ENCODE data around the gene TMCO1.
"Not testable (repeated sequence)": the region's sequence is repeated elsewhere in the genome, so short reads cannot be mapped to it uniquely, and the experiment has no call there.

TMCO1 gene

GRCh38 chr1:165698761-165699052 is 70.0 kb downstream of the TMCO1 start:
- peak overlapping the region; percentile 61 for H3K4me3 ChIP-seq (ENCODE audit: low read depth, low read length)
- no peaks in the 10 kb centered on the region for H3K27me3 ChIP-seq (ENCODE audit: control insufficient read depth, insufficient read depth, low read length)
- H3K36me3 ChIP-seq (ENCODE audit: control insufficient read depth, insufficient read depth, low read length): no peaks in the 10 kb centered on the region
- no peaks in the 10 kb centered on the region for H3K9me3 ChIP-seq (ENCODE audit: control insufficient read depth, insufficient read depth, low read length)
- no peaks in the 10 kb centered on the region for H3K4me1 ChIP-seq (ENCODE audit: control insufficient read depth, insufficient read depth, low read length)
- H3K9ac ChIP-seq (ENCODE audit: low read depth, low read length): peak overlapping the region; percentile 89

GRCh38 chr1:165697881-165698760 is 70.5 kb downstream of the TMCO1 start, which contains the start of gene ALDH9A1:
TSS of gene ALDH9A1 (minus strand) at chr1:165698562. CDS start at chr1:165698558, 4 bp downstream.
- H3K4me1 ChIP-seq (ENCODE audit: control insufficient read depth, insufficient read depth, low read length): no peaks in the 10 kb centered on the region
- peak within 1 kb of the TSS; percentile 97 for H3K4me3 ChIP-seq (ENCODE audit: low read depth, low read length)
- H3K9me3 ChIP-seq (ENCODE audit: control insufficient read depth, insufficient read depth, low read length): no peaks in the 10 kb centered on the region
- H3K27me3 ChIP-seq (ENCODE audit: control insufficient read depth, insufficient read depth, low read length): no peaks in the 10 kb centered on the region
- H3K36me3 ChIP-seq (ENCODE audit: control insufficient read depth, insufficient read depth, low read length): no peaks in the 10 kb centered on the region
- H3K9ac ChIP-seq (ENCODE audit: low read depth, low read length): peak within 1 kb of the TSS; percentile 92

GRCh38 chr1:165697491-165697880 is 71.2 kb downstream of the TMCO1 start:
- H3K4me3 ChIP-seq (ENCODE audit: low read depth, low read length): peak overlapping the region; percentile 97
- no peaks in the 10 kb centered on the region for H3K4me1 ChIP-seq (ENCODE audit: control insufficient read depth, insufficient read depth, low read length)
- H3K36me3 ChIP-seq (ENCODE audit: control insufficient read depth, insufficient read depth, low read length): no peaks in the 10 kb centered on the region
- no peak overlapping the region for H3K9ac ChIP-seq (ENCODE audit: low read depth, low read length)
- H3K9me3 ChIP-seq (ENCODE audit: control insufficient read depth, insufficient read depth, low read length): no peaks in the 10 kb centered on the region
- H3K27me3 ChIP-seq (ENCODE audit: control insufficient read depth, insufficient read depth, low read length): no peaks in the 10 kb centered on the region

- H3K4me1 ChIP-seq (ENCODE audit: control insufficient read depth, insufficient read depth, low read length): no peaks in the 10 kb centered on the region
- H3K9ac ChIP-seq (ENCODE audit: low read depth, low read length): no peak overlapping the region
- no peaks in the 10 kb centered on the region for H3K9me3 ChIP-seq (ENCODE audit: control insufficient read depth, insufficient read depth, low read length)
- no peaks in the 10 kb centered on the region for H3K36me3 ChIP-seq (ENCODE audit: control insufficient read depth, insufficient read depth, low read length)
- no peaks in the 10 kb centered on the region for H3K27me3 ChIP-seq (ENCODE audit: control insufficient read depth, insufficient read depth, low read length)
- no peak overlapping the region for H3K4me3 ChIP-seq (ENCODE audit: low read depth, low read length)
These were observed 72.0 kb downstream of the TMCO1 start for GRCh38 chr1:165696625-165697100.

GRCh38 chr1:165695031-165695430 is 73.6 kb downstream of the TMCO1 start:
- H3K4me1 ChIP-seq (ENCODE audit: control insufficient read depth, insufficient read depth, low read length): no peaks in the 10 kb centered on the region
- no peak overlapping the region for H3K9ac ChIP-seq (ENCODE audit: low read depth, low read length)
- H3K27me3 ChIP-seq (ENCODE audit: control insufficient read depth, insufficient read depth, low read length): no peaks in the 10 kb centered on the region
- H3K4me3 ChIP-seq (ENCODE audit: low read depth, low read length): no peak overlapping the region
- H3K36me3 ChIP-seq (ENCODE audit: control insufficient read depth, insufficient read depth, low read length): peaks cover 4% of the 10 kb centered on the region
- H3K9me3 ChIP-seq (ENCODE audit: control insufficient read depth, insufficient read depth, low read length): no peaks in the 10 kb centered on the region

GRCh38 chr1:165688046-165688445 is 80.6 kb downstream of the TMCO1 start:
- Histone ChIP-seq H3K36me3 (ENCODE audit: control insufficient read depth, insufficient read depth, low read length) (peaks cover 5% of the 10 kb centered on the region), H3K9me3 (ENCODE audit: control insufficient read depth, insufficient read depth, low read length) (no peaks in the 10 kb centered on the region), H3K27me3 (ENCODE audit: control insufficient read depth, insufficient read depth, low read length) (no peaks in the 10 kb centered on the region)

GRCh38 chr1:165686971-165687433 is 81.7 kb downstream of the TMCO1 start:
- Histone ChIP-seq H3K36me3 (ENCODE audit: control insufficient read depth, insufficient read depth, low read length) (peaks cover 5% of the 10 kb centered on the region), H3K9me3 (ENCODE audit: control insufficient read depth, insufficient read depth, low read length) (no peaks in the 10 kb centered on the region), H3K27me3 (ENCODE audit: control insufficient read depth, insufficient read depth, low read length) (no peaks in the 10 kb centered on the region), H3K4me3 (ENCODE audit: low read depth, low read length) (no peak overlapping the region), H3K9ac (ENCODE audit: low read depth, low read length) (no peak overlapping the region), H3K4me1 (ENCODE audit: control insufficient read depth, insufficient read depth, low read length) (no peaks in the 10 kb centered on the region)

More at GRCh38 chr1:165688046-165688445, 80.6 kb downstream of the TMCO1 start:
- no peaks in the 10 kb centered on the region for H3K4me1 ChIP-seq (ENCODE audit: control insufficient read depth, insufficient read depth, low read length)
- H3K4me3 ChIP-seq (ENCODE audit: low read depth, low read length): no peak overlapping the region
- no peak overlapping the region for H3K9ac ChIP-seq (ENCODE audit: low read depth, low read length)

- H3K9ac ChIP-seq (ENCODE audit: low read depth, low read length): no peak overlapping the region
- H3K27me3 ChIP-seq (ENCODE audit: control insufficient read depth, insufficient read depth, low read length): no peaks in the 10 kb centered on the region
- H3K36me3 ChIP-seq (ENCODE audit: control insufficient read depth, insufficient read depth, low read length): peaks cover 5% of the 10 kb centered on the region
- H3K9me3 ChIP-seq (ENCODE audit: control insufficient read depth, insufficient read depth, low read length): no peaks in the 10 kb centered on the region
- H3K4me3 ChIP-seq (ENCODE audit: low read depth, low read length): no peak overlapping the region
- no peaks in the 10 kb centered on the region for H3K4me1 ChIP-seq (ENCODE audit: control insufficient read depth, insufficient read depth, low read length)
These were observed 82.3 kb downstream of the TMCO1 start for GRCh38 chr1:165686121-165686970.

GRCh38 chr1:165683848-165684485 is 84.7 kb downstream of the TMCO1 start:
- Histone ChIP-seq H3K27me3 (ENCODE audit: control insufficient read depth, insufficient read depth, low read length) (no peaks in the 10 kb centered on the region), H3K9ac (ENCODE audit: low read depth, low read length) (no peak overlapping the region), H3K36me3 (ENCODE audit: control insufficient read depth, insufficient read depth, low read length) (no peaks in the 10 kb centered on the region), H3K9me3 (ENCODE audit: control insufficient read depth, insufficient read depth, low read length) (no peaks in the 10 kb centered on the region), H3K4me1 (ENCODE audit: control insufficient read depth, insufficient read depth, low read length) (no peaks in the 10 kb centered on the region), H3K4me3 (ENCODE audit: low read depth, low read length) (no peak overlapping the region)

- not testable (repeated sequence) for H3K9ac ChIP-seq (ENCODE audit: low read depth, low read length); H3K27me3 ChIP-seq (ENCODE audit: control insufficient read depth, insufficient read depth, low read length); H3K4me3 ChIP-seq (ENCODE audit: low read depth, low read length); H3K4me1 ChIP-seq (ENCODE audit: control insufficient read depth, insufficient read depth, low read length); H3K9me3 ChIP-seq (ENCODE audit: control insufficient read depth, insufficient read depth, low read length); H3K36me3 ChIP-seq (ENCODE audit: control insufficient read depth, insufficient read depth, low read length)
These were observed 87.9 kb downstream of the TMCO1 start for GRCh38 chr1:165680773-165681172.

- Histone ChIP-seq H3K4me3 (ENCODE audit: low read depth, low read length) (no peak overlapping the region), H3K9me3 (ENCODE audit: control insufficient read depth, insufficient read depth, low read length) (no peaks in the 10 kb centered on the region), H3K9ac (ENCODE audit: low read depth, low read length) (no peak overlapping the region), H3K36me3 (ENCODE audit: control insufficient read depth, insufficient read depth, low read length) (no peaks in the 10 kb centered on the region), H3K27me3 (ENCODE audit: control insufficient read depth, insufficient read depth, low read length) (no peaks in the 10 kb centered on the region), H3K4me1 (ENCODE audit: control insufficient read depth, insufficient read depth, low read length) (no peaks in the 10 kb centered on the region)
These were observed 88.4 kb downstream of the TMCO1 start for GRCh38 chr1:165680303-165680702.
